Right ventricle myocardium inferior (tissue), 1 donor: Measurements from ENCODE around the gene OSBPL3. TPM values are rescaled to one million over a fixed set of nuclear protein-coding genes. Genes with fewer than 3 reads are reported as not detected.
"Not testable (repeated sequence)": the region's sequence is repeated elsewhere in the genome, so short reads cannot be mapped to it uniquely, and the experiment has no call there.

ENCODE experiments used
- ATAC-seq: fragments of 200-7000 bp; cut with Tn5 transposase; one replicate; pipeline ENCODE4 v1.9.1; 2020; ENCODE audit warnings: mild to moderate bottlenecking, moderate library complexity
- DNase-seq: peaks from one replicate; pipeline ENCODE4 v3.0.0; 2021; ENCODE audit errors: missing footprints
- intact Hi-C: fragments of 100-400 bp; cut with DNase I; formaldehyde crosslinking; loops from one replicate; pipeline ENCODE4 v1.11.0; 2022
- long read RNA-seq: library from polyadenylated mRNA; unstranded; transcript quantifications from one replicate; pipeline ENCODE4 v2.0.0, GENCODE V29; 2021
- total RNA-seq: library from RNA; stranded (reverse); fragmentation: NEBNext Ultra II Directional; extraction: Animal tissue kit (Norgen Biotek cat#: 25700); gene quantifications from one replicate; pipeline ENCODE4 v1.2.1, GENCODE V29; 2021
- donor health status: DM: no; HTN: yes; CAD: no; lungs with severe emphysema.

OSBPL3 gene
- 8.5 TPM for total RNA-seq
- long read RNA-seq, full-length matches to known transcripts = 1 of 6 reads
- long read RNA-seq, partial matches to known transcripts = 2 of 6 reads
- long read RNA-seq, other reads (novel, unspliced or antisense) = 3 of 6 reads

DNA sequence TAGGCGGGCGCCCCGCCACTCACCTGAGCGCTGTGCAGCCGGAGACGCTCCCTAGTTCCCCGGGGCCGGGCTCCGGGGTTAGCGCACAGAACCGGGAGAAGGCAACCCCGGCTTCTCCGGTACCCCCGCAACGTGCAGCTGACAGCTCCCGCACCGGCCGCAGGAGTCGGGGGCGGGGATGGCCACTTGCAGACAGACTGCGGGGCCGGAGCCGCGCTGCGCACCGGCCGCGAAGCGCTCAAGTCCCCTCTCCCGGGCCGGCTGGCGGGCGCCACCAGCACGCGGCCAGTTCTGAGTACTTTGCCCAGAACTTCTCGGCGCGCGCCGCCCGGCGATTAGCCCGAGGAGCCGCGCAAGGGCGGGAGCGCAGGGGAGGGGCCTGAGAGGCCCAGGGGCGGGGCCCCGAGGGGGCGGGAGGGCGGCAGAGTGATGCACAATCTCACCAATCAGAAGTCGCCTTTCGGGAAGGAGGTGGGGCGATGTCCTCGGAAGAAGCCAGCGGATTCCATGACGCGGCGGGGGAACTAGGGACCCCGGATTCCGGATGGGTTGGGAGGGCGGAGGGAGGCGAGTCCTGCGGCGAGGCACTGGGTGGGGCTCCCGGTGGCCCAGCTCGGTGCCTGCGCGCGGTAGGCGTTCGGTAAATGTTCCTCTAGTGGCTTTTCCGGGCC lies at the start of gene OSBPL3:
Gene OSBPL3 (minus strand): TSS at position 316 of the 671 bp plus-strand sequence. CDS start 87,706 bp downstream, outside the sequence.
- peak; percentile 97 for DNase-seq
- intact Hi-C loops = loop anchor here (2.0 to 5.0 kb wide), 5 partner anchors 47 to 159 kb away; no protein-coding TSS in a partner anchor
- ATAC-seq = peak; percentile 98

- intact Hi-C loops = loop anchor here (5.0 kb wide), 1 partner anchor 47 kb away; the partner anchor contains the start of gene OSBPL3
- DNase-seq = no peak
- ATAC-seq = peak; percentile 23
These were observed 49.1 kb upstream of the OSBPL3 start for GRCh38 chr7:25029075-25029474.

GRCh38 chr7:25028370-25029021 lies 48.5 kb upstream of the OSBPL3 start:
- ATAC-seq = no peak
- intact Hi-C loops = loop anchor here (5.0 kb wide), 1 partner anchor 46 kb away; the partner anchor contains the start of gene OSBPL3
- no peak for DNase-seq

- intact Hi-C loops = loop anchor here (5.0 kb wide), 1 partner anchor 44 kb away; the partner anchor contains the start of gene OSBPL3
- no peak for ATAC-seq
- no peak for DNase-seq
These were observed 46.2 kb upstream of the OSBPL3 start for GRCh38 chr7:25026156-25026555.

DNA sequence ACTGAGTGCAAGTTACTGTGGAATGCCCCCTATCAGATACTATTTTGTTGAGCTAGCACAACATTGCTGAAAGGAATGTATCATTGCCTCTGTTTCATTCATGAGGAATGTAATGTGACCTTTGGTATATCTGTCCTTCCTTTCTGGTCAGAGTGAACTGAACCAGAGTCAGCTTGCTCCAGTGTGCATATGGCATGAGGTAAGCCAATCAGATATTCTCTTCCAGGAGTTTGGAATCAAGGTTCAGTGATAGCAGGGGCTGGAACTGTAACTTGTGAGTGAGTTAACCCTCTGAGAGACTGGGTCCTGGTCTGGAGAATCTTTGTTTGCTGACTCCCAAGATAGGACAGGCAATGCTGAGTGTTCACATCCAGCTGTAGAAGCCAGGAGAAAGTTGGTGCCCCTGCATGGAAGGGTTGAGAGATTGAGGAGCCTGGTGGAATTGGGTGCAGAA lies 45.3 kb upstream of the OSBPL3 start:
- no peak for ATAC-seq
- DNase-seq = no peak
- intact Hi-C loops = loop anchor here (5.0 kb wide), 1 partner anchor 43 kb away; the partner anchor contains the start of gene OSBPL3

GRCh38 chr7:25024066-25024465 lies 44.1 kb upstream of the OSBPL3 start:
- no peak for DNase-seq
- intact Hi-C loops = no loop called here
- ATAC-seq = no peak

- ATAC-seq, DNase-seq, intact Hi-C loops: not testable (repeated sequence)
These were observed 37.7 kb upstream of the OSBPL3 start for GRCh38 chr7:25017671-25018070.

DNA sequence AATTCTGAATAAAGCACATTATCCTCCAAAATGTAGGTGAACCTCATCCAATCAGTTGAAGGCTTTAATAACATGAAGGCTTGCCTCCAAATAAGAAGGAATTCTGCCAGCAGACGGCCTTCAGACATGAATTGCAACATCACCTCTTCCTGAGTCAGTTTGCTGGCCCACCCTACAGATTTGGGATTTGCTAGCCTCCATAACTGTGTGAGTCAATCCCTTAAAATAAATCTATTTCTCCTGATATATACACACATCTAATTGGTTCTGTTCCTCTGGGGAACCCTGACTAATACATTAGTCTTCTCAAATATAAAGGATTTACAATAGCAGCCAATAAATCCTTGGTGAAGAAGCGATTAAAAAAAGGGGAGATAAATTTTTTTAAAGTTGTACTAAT lies 34.8 kb upstream of the OSBPL3 start:
- intact Hi-C loops = no loop called here
- ATAC-seq (no peak), DNase-seq (no peak)

DNA sequence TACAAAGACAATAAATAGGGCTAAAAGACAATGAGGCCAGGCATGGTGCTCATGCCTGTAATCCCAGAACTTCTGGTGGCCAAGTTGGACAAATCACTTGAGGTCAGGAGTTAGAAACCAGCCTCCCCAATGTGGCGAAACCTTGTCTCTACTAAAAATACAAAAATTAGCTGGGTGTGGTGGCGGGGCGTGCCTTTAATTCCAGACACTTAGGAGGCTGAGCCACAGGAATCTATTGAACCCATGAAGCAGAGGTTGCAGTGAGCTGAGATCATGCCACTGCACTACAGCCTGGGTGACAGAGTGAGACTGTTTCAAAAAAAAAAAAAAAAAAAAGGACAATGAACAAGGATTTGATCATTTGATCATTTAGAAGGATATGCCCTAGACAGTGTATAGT lies 32.7 kb upstream of the OSBPL3 start:
- ATAC-seq, DNase-seq, intact Hi-C loops: not testable (repeated sequence)

GRCh38 chr7:25012254-25012653 lies 32.3 kb upstream of the OSBPL3 start:
- ATAC-seq (no peak), DNase-seq (no peak)
- intact Hi-C loops = no loop called here

GRCh38 chr7:25009257-25009656 lies 29.3 kb upstream of the OSBPL3 start:
- no peak for ATAC-seq
- DNase-seq = no peak
- intact Hi-C loops = no loop called here

- DNase-seq = no peak
- no peak for ATAC-seq
- intact Hi-C loops = no loop called here
These were observed 27.7 kb upstream of the OSBPL3 start for GRCh38 chr7:25007668-25008067.

DNA sequence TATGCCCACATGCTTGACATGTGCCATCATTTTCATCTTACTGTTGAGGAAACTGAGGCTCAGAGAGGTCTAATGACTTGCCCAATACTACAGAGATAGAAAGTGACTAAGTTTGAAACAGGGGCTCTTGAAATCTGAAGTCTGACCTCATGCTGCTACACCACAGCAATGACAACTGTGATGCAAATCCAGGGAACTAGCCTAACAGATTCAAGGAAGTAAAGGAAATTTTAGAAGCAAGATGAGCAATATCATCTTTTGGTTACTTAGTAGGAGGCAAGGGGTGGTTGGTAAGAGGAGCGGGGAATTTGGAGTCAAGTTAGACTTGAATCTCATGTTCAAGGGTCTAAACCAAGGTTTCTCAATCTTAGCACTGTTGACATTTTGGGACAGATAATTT lies 26.3 kb upstream of the OSBPL3 start:
- ATAC-seq (no peak), DNase-seq (no peak)
- intact Hi-C loops = no loop called here

- ATAC-seq (no peak), DNase-seq (no peak)
- intact Hi-C loops = no loop called here
These were observed 25.7 kb upstream of the OSBPL3 start for GRCh38 chr7:25005658-25006057.

DNA sequence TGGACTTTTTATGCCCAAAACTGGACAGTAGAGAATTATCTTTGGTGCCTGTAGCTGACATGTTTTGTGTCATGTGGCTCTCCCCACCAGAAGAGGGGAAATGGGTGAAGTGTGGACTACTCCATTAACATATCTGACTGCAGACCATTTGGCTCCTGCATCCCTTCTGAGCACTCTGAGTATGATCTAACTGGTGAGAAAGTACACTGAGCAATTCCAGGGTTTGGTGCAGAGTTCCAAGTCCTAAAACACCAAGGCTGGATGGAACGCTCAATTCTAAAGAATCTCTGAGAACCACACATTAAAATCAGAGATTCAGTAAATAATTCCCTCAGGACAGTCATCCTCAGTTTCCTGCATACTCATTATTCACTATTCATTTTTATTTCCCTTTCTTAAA lies 22.8 kb upstream of the OSBPL3 start:
- no peak for ATAC-seq
- DNase-seq = no peak
- intact Hi-C loops = no loop called here

DNA sequence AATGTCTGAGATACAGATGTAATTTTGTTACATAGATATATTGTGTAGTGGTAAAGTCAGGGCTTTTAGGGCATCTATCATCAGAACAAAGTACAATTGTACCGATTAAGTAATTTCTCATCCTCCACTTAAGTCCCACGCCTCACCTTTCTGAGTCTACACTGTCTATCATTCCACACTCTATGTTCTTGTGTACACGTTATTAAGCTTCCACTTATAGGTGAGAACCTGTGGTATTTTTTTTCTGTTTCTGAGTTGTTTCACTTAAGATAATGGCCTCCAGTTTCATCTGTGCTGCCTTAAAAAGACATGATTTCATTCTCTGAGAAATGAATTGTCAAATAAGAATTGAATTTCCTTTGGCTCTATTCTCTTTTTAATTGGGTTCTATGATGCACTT lies 15.5 kb upstream of the OSBPL3 start:
- intact Hi-C loops = no loop called here
- no peak for DNase-seq
- ATAC-seq = no peak

- ATAC-seq (no peak), DNase-seq (no peak)
- intact Hi-C loops = no loop called here
These were observed 12.3 kb upstream of the OSBPL3 start for GRCh38 chr7:24992314-24992713.

GRCh38 chr7:24991353-24991752 lies 11.4 kb upstream of the OSBPL3 start:
- intact Hi-C loops = no loop called here
- ATAC-seq (no peak), DNase-seq (no peak)

- DNase-seq (no peak), ATAC-seq (no peak)
- intact Hi-C loops = no loop called here
These were observed 7.4 kb upstream of the OSBPL3 start for GRCh38 chr7:24987331-24987842.

DNA sequence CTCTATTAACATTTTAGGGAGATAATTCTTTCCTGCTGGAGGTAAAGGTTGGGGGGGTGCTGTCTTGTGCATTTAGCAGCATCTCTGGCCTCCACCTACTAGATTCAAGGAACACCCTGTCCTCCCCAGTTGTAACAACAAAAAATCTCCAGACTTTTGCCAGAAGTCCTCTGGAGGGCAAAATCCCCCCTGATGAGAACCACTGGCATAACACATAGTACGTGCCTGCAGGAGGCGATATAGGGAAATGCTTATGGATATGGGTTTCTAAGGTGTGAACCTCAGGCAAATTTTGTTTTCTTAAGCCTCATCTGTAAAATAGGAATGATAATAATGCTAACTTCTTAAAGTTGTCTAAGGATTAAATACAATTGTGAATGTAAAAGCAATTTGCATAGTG lies 2.9 kb upstream of the OSBPL3 start:
- intact Hi-C loops = loop anchor here (5.0 kb wide), 1 partner anchor 44 kb away; no protein-coding TSS in a partner anchor
- DNase-seq = no peak
- no peak for ATAC-seq
